Hippocampal formation (tissue), 2 donors: ENCODE data around the gene SBNO1.
"Not testable (repeated sequence)": the region's sequence is repeated elsewhere in the genome, so short reads cannot be mapped to it uniquely, and the experiment has no call there.

ENCODE experiments used
- DNase-seq, 2 donors: peaks; one replicate each; lab custom pipeline; 2025; lab: John Stamatoyannopoulos, UW

SBNO1 gene

DNA sequence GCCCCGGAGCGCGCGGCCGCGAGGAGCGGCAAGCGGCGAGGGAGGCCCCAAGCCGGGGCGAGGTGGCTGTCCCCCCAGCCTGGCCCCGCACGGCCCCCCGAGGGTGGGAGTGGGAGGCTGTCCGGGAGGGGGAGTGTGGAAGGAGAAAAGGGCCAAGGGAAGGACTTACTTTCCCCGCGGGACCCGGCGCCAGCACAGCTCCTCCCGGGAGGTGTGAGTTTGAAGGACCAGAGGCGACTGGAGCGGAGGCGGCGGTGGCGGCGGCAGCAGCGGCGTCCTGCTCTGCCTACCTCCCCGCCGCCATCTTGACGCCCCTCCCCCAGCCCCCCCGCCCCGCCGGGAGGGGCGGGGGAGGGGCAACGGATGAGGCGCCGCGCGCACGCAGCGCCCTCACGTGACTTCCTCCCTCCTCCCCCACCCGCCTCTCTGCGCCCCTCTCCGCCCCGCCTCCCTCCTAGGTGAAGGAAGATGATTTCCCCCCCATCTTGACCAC is at the start of gene SBNO1:
TSS of gene SBNO1 (minus strand) at position 316 of the 493 bp plus-strand sequence. CDS start 14,406 bp downstream, outside the sequence.
- peak; percentile 93 to 95 for DNase-seq

DNA sequence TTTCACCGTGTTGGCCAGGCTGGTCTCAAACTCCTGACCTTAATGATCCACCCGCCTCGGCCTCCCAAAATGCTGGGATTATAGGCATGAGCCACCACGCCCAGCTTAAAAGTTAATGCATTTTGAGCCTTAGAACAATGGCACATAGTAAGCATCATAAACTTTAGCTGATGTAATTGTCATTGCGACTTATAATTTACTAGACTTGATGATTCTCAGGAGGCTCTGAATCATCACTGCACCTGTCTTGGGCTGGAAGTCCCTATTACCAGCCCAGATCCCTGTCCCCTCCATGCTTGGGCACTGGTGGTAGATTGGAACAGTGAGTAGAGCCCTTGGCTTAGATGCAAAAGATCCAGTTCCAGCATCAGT is 45.4 kb upstream of the SBNO1 start:
- DNase-seq, result no peak

DNA sequence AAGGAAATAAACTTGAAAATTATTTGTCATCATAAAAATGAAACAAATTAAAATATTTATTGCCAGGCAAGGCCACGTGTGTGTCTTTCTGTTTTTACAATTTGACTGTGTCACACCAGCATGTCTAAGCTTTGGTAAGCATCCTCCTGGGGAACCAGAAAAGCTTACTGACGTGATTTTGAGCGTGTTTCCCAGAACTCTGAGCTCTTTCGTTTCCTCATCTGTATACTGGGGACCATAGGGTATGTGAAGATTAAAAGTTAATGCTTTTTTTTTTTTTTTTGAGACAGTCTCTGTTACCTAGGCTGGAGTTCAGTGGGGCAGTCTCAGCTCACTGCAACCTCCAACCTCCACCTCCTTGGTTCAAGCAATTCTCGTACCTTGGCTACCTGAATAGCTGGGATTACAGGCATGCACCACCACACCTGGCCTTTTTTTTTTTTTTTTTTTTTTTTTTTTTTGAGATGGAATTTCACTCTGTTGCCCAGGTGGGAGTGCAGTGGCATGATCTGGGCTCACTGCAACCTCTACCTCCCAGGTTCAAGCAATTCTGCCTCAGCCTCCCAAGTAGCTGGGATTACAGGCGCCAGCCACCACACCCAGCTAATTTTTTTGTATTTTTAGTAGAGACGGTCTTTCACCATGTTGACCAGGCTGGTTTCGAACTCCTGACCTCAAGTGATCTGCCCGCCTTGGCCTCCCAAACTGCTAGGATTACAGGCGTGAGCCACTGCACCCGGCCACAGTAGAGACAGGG is 44.8 kb upstream of the SBNO1 start:
- not testable (repeated sequence) for DNase-seq

DNA sequence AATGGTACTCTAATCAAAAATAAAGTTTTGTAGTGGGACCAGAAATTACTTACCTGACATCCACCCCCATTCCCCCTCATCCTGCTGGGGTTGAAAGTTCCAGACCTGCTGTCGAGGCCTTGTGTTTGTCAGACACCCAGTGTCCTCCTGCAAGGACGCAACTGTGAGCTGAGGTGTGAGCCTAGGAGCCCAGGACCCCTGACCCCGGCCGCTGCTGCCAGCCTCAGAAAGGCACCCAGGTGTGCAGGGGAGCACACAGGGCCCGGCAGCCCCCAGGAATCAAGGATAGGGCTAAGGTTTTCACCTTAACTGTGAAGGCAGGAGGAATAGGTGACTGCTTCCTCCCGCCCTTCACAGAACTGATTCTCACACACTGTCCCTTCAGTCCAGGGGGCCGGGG is 44.0 kb upstream of the SBNO1 start:
- not testable (repeated sequence) for DNase-seq

DNA sequence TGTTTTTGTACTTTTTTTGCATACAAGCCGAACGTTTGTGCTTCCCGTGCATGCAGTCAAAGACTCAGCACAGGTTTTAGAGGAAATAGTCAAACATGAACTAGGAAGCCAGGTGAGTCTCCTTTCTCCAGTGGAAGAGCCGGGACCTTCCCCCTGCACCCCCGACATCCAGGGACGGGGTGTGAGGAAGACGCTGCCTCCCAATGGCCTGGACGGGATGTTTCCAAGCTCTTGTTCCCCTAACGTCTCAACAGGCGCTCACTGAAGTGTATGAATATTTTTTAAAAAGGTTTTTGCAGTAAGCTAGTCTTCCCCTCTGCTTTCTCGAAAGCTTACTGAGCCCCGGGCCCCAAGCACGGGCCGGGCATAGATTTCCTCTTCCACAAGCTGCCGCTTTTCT is 43.3 kb upstream of the SBNO1 start:
- not testable (repeated sequence) for DNase-seq

DNA sequence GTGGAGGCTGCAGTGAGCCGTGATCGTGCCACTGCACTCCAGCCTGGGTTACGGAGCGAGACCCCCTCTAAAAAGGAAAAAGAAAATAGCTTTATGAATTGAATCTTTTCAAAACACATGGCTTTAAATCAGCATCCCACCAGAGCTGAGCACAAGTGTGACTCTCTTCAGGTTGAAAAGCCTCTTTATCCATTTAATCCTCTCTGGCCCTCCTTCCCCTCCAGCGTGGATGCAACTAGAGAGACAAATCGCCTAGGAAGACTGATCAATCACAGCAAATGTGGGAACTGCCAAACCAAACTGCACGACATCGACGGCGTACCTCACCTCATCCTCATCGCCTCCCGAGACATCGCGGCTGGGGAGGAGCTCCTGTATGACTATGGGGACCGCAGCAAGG is 42.6 kb upstream of the SBNO1 start:
- not testable (repeated sequence) for DNase-seq

DNA sequence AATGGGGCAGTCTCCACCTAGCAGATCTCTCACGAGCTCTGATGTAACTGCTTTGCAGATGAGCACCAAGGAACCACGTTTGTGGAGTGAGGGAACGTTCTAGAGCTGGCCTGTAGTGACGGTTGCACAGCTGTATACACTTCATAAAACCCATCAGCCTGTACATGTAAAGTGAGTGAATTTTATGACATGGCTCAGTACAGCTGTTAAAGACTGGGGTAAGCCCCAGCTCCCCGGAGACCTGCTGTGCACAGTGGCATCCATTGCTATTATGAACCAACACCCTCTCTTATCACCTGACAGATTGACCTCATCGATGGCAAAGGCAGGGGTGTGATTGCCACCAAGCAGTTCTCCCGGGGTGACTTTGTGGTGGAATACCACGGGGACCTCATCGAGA is 39.9 kb upstream of the SBNO1 start:
- no peak for DNase-seq

DNA sequence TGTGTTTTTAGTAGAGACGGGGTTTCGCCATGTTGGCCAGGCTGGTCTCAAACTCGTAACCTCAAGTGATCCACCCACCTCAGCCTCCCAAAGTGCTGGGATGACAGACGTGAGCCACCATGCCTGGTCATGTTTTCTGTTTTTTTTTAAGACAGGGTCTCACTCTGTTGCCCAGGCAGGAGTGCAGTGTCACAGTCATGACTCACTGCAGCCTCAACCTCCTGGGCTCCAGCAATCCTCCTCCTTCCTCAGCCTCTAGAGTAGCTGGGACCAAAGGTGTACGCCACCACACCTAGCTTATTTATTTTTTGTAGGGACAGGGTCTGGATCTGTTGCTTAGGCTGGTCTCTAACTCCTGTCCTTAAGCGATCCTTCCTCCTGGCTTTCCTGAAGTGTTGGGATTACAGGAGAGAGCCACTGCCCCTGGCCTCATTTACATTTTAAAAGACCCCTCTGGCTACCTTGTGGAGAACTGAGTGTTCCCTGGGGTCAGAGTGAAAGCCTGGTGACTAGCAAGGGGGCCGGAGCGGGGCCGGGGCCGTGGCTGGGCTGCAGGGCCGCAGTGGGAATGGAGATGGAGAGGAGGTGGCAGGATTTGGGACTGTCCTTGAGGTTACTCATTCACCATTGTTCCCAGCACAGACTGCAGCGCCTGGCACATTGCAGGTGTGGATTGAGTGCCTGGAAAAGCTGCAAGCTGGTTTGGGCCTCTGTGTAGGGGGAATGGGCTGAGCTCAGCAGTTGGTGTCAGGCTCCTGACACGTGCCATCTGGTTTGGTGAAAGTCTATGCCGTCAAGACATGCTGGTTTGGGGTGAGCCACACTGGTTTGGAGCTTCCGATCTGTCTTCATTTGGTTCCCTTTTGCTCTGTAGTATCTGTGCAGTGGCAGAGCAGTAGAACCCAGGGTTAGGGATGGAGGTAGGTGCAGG is 37.4 kb upstream of the SBNO1 start:
- DNase-seq, result no peak

DNA sequence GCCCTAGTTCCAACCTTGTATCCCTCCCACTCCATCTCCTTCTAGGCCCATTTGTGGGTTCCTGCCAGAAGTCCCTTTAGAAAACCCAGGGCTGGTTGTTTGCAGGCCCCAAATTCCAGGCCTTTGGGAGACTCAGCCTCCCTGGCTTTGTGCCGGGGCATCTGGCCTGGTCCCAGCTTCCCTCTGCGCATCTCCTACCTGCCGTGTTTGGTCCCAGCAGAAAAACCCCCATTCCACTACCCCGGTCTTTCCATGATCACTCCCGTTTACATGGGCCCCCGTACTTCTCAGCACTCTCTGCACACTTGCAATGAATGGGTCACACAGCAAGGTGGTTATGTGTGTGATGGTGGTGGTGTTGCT is 34.6 kb upstream of the SBNO1 start:
- DNase-seq, result no peak

DNA sequence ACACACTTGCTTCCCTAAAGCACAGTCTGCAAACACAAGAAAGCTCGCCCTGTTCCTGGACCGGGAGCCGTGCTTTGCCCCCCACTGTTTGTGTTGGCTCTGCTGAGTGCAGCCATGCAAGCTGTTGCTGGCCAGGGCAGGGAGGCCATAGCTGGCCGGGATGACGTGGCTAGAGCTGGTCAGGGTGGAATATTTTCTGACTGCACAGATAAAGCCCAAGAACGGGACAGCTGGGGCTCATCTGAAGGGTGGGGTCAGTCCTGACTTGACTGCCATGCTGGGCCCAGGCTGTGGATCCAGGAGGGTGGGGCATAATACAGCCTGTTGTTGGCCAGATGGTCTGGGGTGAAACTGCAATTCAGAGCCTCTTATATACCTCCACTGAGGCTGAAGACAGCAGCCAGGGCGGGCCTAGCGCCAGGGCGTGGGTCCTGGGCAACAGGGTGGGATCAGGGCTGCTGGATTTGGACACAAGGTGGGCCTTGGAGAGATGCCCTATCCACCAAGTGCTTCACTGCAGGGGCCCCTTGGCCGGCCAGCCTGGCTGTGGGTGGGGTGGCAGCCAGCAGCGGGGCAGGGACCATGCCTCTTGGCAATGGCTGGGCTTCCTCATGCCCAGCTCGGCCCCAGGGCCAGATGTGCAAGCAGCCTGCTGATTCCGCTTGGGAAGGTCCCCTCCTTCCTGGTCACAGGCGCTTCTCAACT is 34.1 kb upstream of the SBNO1 start:
- DNase-seq, result peak; percentile 50 to 52

DNA sequence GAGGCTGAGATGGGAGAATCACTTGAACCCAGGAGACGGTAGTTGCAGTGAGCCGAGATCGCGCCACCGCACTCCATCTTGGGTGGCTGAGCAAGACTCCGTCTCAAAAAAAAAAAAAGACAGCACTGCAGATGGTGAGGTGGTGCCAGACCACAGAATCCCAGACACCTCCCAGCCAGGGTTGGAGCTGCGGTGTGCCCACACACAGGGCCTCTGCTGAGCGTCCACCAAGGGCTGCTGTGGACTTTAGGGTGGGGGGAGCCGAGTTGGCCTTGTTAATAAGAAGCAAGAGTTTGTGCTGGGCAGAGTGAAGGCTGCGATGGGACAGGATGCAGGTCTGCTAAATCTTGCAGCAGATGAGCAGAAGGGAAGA is 33.5 kb upstream of the SBNO1 start:
- no peak for DNase-seq

DNA sequence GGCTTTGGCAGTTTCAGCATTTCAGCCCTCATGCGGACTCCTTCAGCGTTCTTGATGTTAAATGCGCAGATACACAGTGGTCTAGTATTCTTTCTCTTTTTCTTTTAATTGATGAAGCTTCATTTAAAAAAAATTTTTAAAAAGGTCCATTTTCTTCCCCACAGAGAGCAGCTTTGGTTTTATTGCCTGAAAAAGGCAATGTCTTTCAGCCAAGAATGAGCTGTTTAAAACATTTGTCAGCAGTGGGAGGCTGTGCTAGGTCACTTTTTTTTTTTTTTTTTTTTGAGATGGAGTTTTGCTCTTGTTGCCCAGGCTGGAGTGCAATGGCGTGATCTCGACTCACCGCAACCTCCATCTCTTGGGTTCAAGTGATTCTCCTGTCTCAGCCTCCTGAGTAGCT is 32.8 kb upstream of the SBNO1 start:
- DNase-seq, result peak in 1 of 2 donors; percentile 12

DNA sequence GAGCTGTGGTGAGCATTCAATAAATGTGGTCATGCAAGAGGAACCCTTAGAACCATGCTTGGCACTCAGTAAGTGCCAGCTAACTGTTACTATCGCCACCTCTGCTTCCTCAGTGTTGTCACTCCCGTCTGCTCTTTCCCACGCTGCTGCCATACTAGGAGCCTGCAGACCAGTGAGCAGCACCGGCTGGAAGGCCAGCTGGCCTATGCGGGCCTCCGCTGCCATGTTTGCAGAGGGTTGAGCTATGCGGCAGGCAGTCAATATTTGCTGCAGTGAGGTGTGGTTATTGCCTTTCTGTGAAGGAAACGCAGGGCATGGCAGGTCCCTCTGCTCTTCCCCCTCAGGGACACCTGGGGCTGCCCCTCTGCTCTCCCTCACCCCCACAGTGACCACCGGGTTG is 32.3 kb upstream of the SBNO1 start:
- no peak for DNase-seq

DNA sequence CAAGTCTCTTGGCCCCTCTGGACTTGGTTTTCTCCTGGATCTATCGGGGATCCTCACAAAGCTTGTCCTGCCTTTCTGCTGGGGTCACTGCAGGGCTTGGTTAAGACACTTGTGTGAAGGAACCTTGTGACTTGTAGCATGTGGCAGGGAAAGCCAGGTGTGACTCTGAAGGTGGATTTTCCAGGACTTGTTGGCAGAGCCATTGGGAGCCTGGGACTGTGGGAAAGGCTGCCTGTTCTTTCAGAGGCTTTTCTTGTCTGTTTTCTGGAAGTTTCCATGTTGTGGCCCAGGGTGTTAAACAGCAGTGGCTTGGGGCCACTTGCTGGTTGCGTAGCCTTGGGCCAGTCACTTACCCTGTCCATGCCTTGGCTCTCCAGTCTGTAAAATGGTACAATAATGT is 31.9 kb upstream of the SBNO1 start:
- DNase-seq, result no peak

DNA sequence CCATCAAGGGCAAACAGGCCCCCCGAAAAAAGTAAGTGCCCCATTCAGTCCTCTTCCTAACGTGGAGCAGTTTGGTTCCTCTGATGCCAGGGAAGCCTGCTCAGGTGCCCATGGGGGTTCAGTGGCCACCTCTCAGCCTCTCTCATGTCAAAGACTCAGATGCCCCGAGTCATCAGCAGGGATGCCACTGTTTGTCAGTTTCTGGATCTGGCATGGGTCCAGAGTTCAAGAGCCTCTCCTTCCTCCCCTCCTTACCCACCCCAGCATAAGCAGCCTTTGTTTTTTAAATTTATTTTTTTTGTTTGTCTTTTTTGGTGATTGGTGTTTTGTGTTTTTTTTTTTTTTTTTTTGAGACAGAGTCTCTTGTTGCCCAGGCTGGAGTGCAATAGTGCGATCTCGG is 30.6 kb upstream of the SBNO1 start:
- DNase-seq, result no peak

DNA sequence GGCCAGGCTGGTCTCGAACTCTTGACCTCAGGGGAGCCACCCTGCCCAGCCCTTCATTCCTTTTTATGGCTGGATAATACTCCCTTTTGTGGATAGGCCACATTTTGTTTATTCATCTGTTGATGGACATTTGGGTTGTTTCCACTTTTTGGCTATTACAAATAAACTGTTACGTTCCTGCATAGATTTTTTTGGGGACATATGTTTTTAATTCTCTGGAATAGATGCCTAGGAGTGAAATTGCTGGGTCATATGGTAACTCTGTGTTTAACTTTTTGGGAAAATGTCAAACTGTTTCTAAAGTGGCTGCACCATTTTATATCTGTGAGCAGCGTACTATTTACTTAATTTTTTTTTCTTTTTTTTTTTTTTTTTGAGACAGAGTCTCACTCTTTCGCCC is 29.1 kb upstream of the SBNO1 start:
- no peak for DNase-seq

DNA sequence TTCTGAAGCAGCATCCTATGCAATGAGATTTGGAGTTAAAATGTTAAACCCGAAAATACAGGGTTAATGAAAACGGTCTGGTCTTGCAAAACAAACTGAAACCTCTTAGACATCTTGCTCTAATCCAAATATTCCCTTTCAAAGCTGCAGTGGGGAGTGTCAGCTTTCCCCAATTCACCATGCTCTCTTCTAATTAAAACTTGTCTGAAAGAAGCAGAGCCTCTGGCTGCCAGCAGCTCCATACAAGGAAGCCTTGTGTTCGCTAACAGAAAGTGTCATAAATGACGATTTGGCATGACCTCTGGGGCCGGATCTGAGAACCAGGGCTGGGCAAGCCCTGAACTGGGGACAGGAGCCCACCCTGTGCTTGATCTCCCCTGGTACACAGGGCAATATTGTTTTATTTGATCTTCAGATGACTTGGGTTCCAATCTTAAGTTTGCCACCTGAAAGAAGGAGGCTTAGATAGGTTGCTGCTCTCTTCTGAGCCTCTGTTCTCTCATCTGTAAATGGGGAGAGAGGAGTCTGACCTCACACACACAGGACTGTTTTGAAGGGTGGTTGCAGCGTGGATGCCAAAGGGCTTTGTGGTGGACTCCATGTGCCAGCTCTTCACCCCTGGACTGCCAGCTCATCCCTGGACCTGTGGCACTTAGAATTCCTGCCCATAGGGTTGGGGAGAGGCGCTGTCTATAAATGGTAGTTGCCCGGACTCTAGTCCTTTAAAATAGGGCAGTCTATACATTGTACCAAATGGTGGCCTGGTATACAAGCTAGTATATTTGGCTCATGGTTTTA is 27.1 kb upstream of the SBNO1 start:
- peak in 1 of 2 donors; percentile 26 for DNase-seq

DNA sequence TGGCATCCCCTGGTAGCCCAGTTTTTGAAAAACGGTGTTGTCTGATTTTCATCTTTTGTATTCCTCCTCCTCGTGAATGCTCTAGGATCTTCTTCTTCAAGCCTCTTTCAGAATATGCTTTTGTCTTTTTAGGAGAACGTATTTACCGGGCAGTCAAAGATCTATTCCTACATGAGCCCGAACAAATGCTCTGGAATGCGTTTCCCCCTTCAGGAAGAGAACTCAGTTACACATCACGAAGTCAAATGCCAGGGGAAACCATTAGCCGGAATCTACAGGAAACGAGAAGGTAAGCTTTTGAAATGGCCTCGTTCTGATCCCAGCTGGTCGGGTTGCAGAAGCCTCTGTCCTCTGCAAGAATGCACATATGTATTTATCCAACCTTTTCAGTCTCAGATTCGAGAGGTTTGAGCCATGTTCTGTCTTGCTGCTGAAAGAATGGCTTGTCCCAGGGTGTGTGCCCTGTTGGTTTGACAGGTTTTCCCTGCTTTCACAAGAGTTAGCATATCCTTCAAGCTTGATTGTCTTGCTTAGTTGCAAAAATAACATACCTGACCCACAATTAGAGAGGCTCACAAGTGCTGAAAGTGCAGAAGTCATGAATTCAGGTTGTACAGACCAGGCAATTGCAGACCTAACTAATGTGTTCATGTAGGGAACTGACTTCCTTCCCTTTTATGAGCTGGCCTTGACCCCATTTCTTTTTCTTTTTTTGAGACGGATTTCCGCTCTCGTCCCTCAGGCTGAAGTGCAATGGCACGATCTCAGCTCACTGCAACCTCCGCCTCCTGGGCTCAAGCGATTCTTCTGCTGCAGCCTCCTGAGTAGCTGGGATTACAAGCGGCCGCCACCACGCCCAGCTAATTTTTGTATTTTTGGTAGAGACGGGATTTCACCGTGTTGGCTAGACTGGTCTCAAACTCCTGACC is 26.1 kb upstream of the SBNO1 start:
- DNase-seq, result no peak

DNA sequence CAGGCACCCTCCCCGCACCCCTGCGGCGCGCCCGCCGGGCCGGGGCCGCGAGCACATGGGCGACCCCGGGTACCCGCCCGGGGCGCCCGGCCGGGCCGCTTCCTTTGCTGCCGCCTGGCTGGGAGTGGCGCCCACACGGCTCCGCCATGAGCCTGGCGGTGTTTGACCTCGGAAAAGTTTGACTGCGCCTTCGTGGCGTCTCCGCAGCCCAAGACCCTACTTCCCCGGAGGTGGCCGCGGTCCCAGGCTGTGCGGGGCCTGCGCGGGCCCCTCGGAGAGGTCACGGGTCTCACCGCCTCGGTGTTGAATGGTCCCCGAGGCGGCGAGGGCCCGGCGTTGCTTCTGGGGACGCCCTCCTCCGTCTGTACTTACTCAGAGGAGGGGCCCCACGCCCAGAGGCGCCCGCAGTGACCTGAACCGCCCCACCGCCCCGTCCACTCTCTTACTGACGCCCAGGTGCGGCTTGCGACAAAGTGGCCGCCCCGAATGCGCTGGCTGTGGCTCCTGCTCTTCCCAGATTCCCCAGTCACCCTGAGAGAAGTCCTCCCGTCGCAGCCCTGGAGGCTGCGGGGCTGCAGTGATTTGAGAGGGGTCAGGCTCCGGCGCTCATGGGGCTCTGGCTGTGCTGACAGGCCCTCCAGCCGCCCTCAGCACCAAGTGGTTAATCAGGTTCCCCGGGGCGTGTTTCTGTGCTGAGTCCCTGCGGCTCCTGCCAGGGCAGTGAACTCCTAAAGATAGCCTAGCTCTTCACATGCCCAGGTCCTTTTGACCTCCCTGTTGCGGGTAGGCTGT is 25.1 kb upstream of the SBNO1 start:
- DNase-seq, result no peak
